Measurements from ENCODE around the gene RBCK1.

Gene RBCK1

GRCh38 chr20:418858-419365 lies 10.8 kb downstream of the RBCK1 start:
- Histone ChIP-seq H3K4me1 (no peaks in the 10 kb centered on the region), H2AFZ (no peak overlapping the region), H3K27me3 (ENCODE audit: control insufficient read depth, insufficient read depth, low read length) (no peaks in the 10 kb centered on the region), H3K36me3 (ENCODE audit: control insufficient read depth, insufficient read depth, low read length) (no peaks in the 10 kb centered on the region), H3K79me2 (peaks cover 2% of the 10 kb centered on the region), H3K4me3 (ENCODE audit: low read depth, low read length) (no peak overlapping the region), H3K9me3 (ENCODE audit: control insufficient read depth, low read length) (no peaks in the 10 kb centered on the region), H3K27ac (no peak overlapping the region), H3K9ac (no peak overlapping the region), H3K4me2 (ENCODE audit: low read length) (no peak overlapping the region)
- no peak for TF ChIP-seq CTCF (IDR thresholded peaks at IDR 0.05)

- H3K27me3 ChIP-seq (ENCODE audit: control insufficient read depth, insufficient read depth, low read length), result no peaks in the 10 kb centered on the region
- peaks cover 2% of the 10 kb centered on the region for H3K79me2 ChIP-seq
- H2AFZ ChIP-seq, result no peak overlapping the region
- H3K9ac ChIP-seq, result no peak overlapping the region
- no peaks in the 10 kb centered on the region for H3K36me3 ChIP-seq (ENCODE audit: control insufficient read depth, insufficient read depth, low read length)
- no peaks in the 10 kb centered on the region for H3K4me1 ChIP-seq
- H3K9me3 ChIP-seq (ENCODE audit: control insufficient read depth, low read length), result no peaks in the 10 kb centered on the region
- H3K27ac ChIP-seq, result no peak overlapping the region
- H3K4me3 ChIP-seq (ENCODE audit: low read depth, low read length), result no peak overlapping the region
- H3K4me2 ChIP-seq (ENCODE audit: low read length), result no peak overlapping the region
- TF ChIP-seq CTCF (IDR thresholded peaks at IDR 0.05), result no peak
These were observed 11.6 kb downstream of the RBCK1 start for GRCh38 chr20:419556-420165.

GRCh38 chr20:420166-420620 lies 12.1 kb downstream of the RBCK1 start:
- no peak overlapping the region for H3K9ac ChIP-seq
- no peak overlapping the region for H3K4me3 ChIP-seq (ENCODE audit: low read depth, low read length)
- H3K36me3 ChIP-seq (ENCODE audit: control insufficient read depth, insufficient read depth, low read length), result no peaks in the 10 kb centered on the region

GRCh38 chr20:420721-421574 lies 12.8 kb downstream of the RBCK1 start:
- H3K4me3 ChIP-seq (ENCODE audit: low read depth, low read length), result no peak overlapping the region
- H3K4me2 ChIP-seq (ENCODE audit: low read length), result no peak overlapping the region
- no peak overlapping the region for H3K9ac ChIP-seq
- H3K36me3 ChIP-seq (ENCODE audit: control insufficient read depth, insufficient read depth, low read length), result no peaks in the 10 kb centered on the region
- H2AFZ ChIP-seq, result no peak overlapping the region
- no peak for TF ChIP-seq CTCF (IDR thresholded peaks at IDR 0.05)
- H3K9me3 ChIP-seq (ENCODE audit: control insufficient read depth, low read length), result no peaks in the 10 kb centered on the region
- no peaks in the 10 kb centered on the region for H3K27me3 ChIP-seq (ENCODE audit: control insufficient read depth, insufficient read depth, low read length)
- peaks cover 2% of the 10 kb centered on the region for H3K79me2 ChIP-seq
- no peaks in the 10 kb centered on the region for H3K4me1 ChIP-seq
- H3K27ac ChIP-seq, result no peak overlapping the region

More at GRCh38 chr20:420166-420620, 12.1 kb downstream of the RBCK1 start:
- Histone ChIP-seq H2AFZ (no peak overlapping the region), H3K27ac (no peak overlapping the region), H3K9me3 (ENCODE audit: control insufficient read depth, low read length) (no peaks in the 10 kb centered on the region), H3K4me2 (ENCODE audit: low read length) (no peak overlapping the region), H3K4me1 (no peaks in the 10 kb centered on the region), H3K27me3 (ENCODE audit: control insufficient read depth, insufficient read depth, low read length) (no peaks in the 10 kb centered on the region), H3K79me2 (peaks cover 2% of the 10 kb centered on the region)
- TF ChIP-seq CTCF (IDR thresholded peaks at IDR 0.05), result no peak

Measured in parathyroid adenoma (tissue), 2 donors.